ENCODE data around the gene SSBP1.
A peak's percentile ranks its signal among the peaks of the same experiment; 100 is the strongest.

Gene SSBP1

GRCh38 chr7:141697211-141697871, 40.8 kb upstream of the SSBP1 start:
- peak in 1 of 2 donors; percentile 63 for DNase-seq (ENCODE audit: low read depth in 2 of 2)
- no peak overlapping the region for H3K4me3 ChIP-seq (replicated peaks in 1 of 2; ENCODE audit: low read depth in 2 of 2, low read length in 2 of 2)
- TF ChIP-seq CTCF (IDR thresholded peaks at IDR 0.05; ENCODE audit: low read depth, low read length), result no peak

GRCh38 chr7:141698247-141699015, 39.7 kb upstream of the SSBP1 start:
- H3K4me3 ChIP-seq (replicated peaks in 1 of 2; ENCODE audit: low read depth in 2 of 2, low read length in 2 of 2), result no peak overlapping the region
- no peak for DNase-seq (ENCODE audit: low read depth in 2 of 2)

DNA sequence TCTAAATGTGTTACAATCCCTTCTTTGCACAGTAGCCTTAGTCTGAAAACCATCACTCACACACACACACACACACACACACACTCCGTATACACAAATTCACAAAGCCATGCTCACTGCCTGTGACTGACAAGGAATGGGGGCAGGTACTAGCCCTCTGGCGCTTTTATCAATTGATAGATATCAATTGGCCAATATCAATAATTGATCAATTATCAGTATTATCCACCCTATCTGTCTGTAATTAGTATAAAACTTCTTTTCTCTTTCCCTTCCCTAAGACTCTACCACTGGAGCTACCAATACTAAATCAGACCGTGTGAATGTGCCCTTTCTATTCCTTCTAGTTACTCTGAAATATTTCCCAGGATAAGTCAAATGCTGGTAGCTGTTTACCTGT, 38.3 kb upstream of the SSBP1 start:
- no peak overlapping the region for H3K4me3 ChIP-seq (replicated peaks in 1 of 2; ENCODE audit: low read depth in 2 of 2, low read length in 2 of 2)
- no peak for DNase-seq (ENCODE audit: low read depth in 2 of 2)

More at GRCh38 chr7:141698247-141699015, 39.7 kb upstream of the SSBP1 start:
- TF ChIP-seq CTCF (IDR thresholded peaks at IDR 0.05; ENCODE audit: low read depth, low read length), result no peak

GRCh38 chr7:141700296-141700847, 37.8 kb upstream of the SSBP1 start:
- no peak for TF ChIP-seq CTCF (IDR thresholded peaks at IDR 0.05; ENCODE audit: low read depth, low read length)
- peak overlapping the region in 1 of 2 donors; percentile 59 for H3K4me3 ChIP-seq (replicated peaks in 1 of 2; ENCODE audit: low read depth in 2 of 2, low read length in 2 of 2)
- DNase-seq (ENCODE audit: low read depth in 2 of 2), result no peak

More for the DNA sequence above, 38.3 kb upstream of the SSBP1 start:
- no peak for TF ChIP-seq CTCF (IDR thresholded peaks at IDR 0.05; ENCODE audit: low read depth, low read length)

GRCh38 chr7:141700848-141701371, 37.2 kb upstream of the SSBP1 start:
- peak overlapping the region; percentile 59 to 71 for H3K4me3 ChIP-seq (replicated peaks in 1 of 2; ENCODE audit: low read depth in 2 of 2, low read length in 2 of 2)
- DNase-seq (ENCODE audit: low read depth in 2 of 2), result no peak
- no peak for TF ChIP-seq CTCF (IDR thresholded peaks at IDR 0.05; ENCODE audit: low read depth, low read length)

DNA sequence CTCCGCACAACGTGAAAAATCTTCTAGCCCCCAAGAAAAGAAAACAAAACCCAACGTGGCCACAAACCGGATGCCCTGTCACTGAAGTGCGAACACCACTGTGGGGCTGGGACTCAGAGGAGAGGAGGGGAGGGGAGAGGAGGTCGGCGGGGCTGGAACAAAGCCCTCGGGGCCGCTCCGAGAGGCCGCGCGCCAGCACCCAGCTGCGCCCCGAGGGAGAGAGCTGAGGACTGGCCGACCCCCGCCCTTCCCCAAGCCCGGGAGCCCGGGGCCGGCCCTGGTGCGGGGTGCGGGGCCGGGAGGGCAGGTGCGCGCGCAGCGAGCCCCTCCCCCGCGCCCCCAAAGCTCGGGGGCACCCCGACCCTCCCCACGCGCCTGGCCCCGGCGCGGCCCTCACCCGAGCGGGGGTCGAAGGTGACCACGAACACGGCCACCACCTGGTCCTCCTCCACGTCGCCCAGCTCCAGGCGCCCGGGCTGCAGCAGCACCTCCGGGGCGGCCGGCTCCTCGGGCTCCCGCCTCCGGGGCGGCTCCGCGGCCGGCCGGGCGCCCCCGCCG, 36.6 kb upstream of the SSBP1 start:
- TF ChIP-seq CTCF (IDR thresholded peaks at IDR 0.05; ENCODE audit: low read depth, low read length), result no peak
- H3K4me3 ChIP-seq (replicated peaks in 1 of 2; ENCODE audit: low read depth in 2 of 2, low read length in 2 of 2), result peak overlapping the region; percentile 59 to 71
- peak in 1 of 2 donors; percentile 30 for DNase-seq (ENCODE audit: low read depth in 2 of 2)
